ENCODE results near the gene AGER. TPM values are rescaled to one million over a fixed set of nuclear protein-coding genes. Genes with fewer than 3 reads are reported as not detected.

Gene AGER
- total and polyA plus RNA-seq, 9 of the 15 experiments (the other 6 are each of a cell fraction or from before 2014, with no cell fraction given): 1.2 to 11.5 (median 4.1) TPM

GRCh38 chr6:32177788-32178546, 6.1 kb downstream of the AGER start, which contains the start of gene RNF5 (continued):
- TF ChIP-seq SUPT5H (IDR thresholded peaks at IDR 0.05) (peak; percentile 78; the same call in 1 of the 2 replicates), ZNF583 (CRISPR knock-in tag; IDR thresholded peaks at IDR 0.05) (no peak), PRDM10 (IDR thresholded peaks at IDR 0.05; ENCODE audit: partially characterized antibody) (peak; percentile 90), NRF1 (conservative IDR thresholded peaks at IDR 0.05 in 1 of 2, IDR thresholded peaks at IDR 0.05 in 1 of 2) (peak; percentile 97), MLLT1 (IDR thresholded peaks at IDR 0.05) (peak in 1 of 2 experiments; percentile 94; a peak in 2 of 4 replicates), NR2C2 (CRISPR knock-in tag; IDR thresholded peaks at IDR 0.05) (no peak), NR2C2 (tag; IDR thresholded peaks at IDR 0.05) (peak; percentile 93), CSDE1 (IDR thresholded peaks at IDR 0.05) (peak in 1 of 2 experiments; percentile 94; a peak in 2 of 4 replicates), PRMT5 (CRISPR knock-in tag; IDR thresholded peaks at IDR 0.05) (no peak), ZNF280B (CRISPR knock-in tag; IDR thresholded peaks at IDR 0.05) (no peak), CEBPG (CRISPR knock-in tag; IDR thresholded peaks at IDR 0.05) (no peak), CEBPG (tag; conservative IDR thresholded peaks at IDR 0.05 in 1 of 2, IDR thresholded peaks at IDR 0.05 in 1 of 2) (0 out of 4 replicates have a peak, but pooled peaks of 1 of the 2 experiments have one; percentile 27), ZNF121 (CRISPR knock-in tag; conservative IDR thresholded peaks at IDR 0.05) (no peak), MTA3 (IDR thresholded peaks at IDR 0.05; ENCODE audit: borderline replicate concordance) (peak; percentile 84), HNRNPLL (IDR thresholded peaks at IDR 0.05; ENCODE audit: low read depth, low read length, poor library complexity, severe bottlenecking) (peak; percentile 82), HMBOX1 (IDR thresholded peaks at IDR 0.05) (peak; percentile 17; the same call in 1 of the 2 replicates), RCOR1 (IDR thresholded peaks at IDR 0.05; ENCODE audit: borderline replicate concordance in 1 of 2, low read depth in 2 of 2, low read length in 2 of 2) (peak in 1 of 2 experiments; percentile 76; a peak in 2 of 4 replicates), CHD2 (IDR thresholded peaks at IDR 0.05; ENCODE audit: low read depth, low read length) (peak; percentile 88), POLR2A (conservative IDR thresholded peaks at IDR 0.05) (peak; percentile 77), MAFK (IDR thresholded peaks at IDR 0.05; ENCODE audit: low read length) (peak; percentile 97), MAFF (IDR thresholded peaks at IDR 0.05; ENCODE audit: low read length) (peak; percentile 96)
